ENCODE measurements around the gene ADGRG1.

Gene ADGRG1

GRCh38 chr16:57617604-57618111, 10.8 kb upstream of the ADGRG1 start:
- Histone ChIP-seq H3K4me1 (ENCODE audit: control insufficient read depth, insufficient read depth, low read length) (no peaks in the 10 kb centered on the region), H3K27ac (ENCODE audit: low read depth, low read length) (no peak overlapping the region)

GRCh38 chr16:57618296-57619132, 9.9 kb upstream of the ADGRG1 start:
- Histone ChIP-seq H3K9ac (ENCODE audit: low read length) (no peak overlapping the region), H3K27ac (ENCODE audit: low read depth, low read length) (no peak overlapping the region), H3K36me3 (ENCODE audit: control insufficient read depth, insufficient read depth, low read length) (no peaks in the 10 kb centered on the region), H3K27me3 (ENCODE audit: control insufficient read depth, insufficient read depth, low read length) (no peaks in the 10 kb centered on the region), H3K4me3 (ENCODE audit: low read length) (no peak overlapping the region), H3K4me1 (ENCODE audit: control insufficient read depth, insufficient read depth, low read length) (no peaks in the 10 kb centered on the region)

More at GRCh38 chr16:57617604-57618111, 10.8 kb upstream of the ADGRG1 start:
- no peak overlapping the region for H3K9ac ChIP-seq (ENCODE audit: low read length)
- no peaks in the 10 kb centered on the region for H3K36me3 ChIP-seq (ENCODE audit: control insufficient read depth, insufficient read depth, low read length)
- no peak overlapping the region for H3K4me3 ChIP-seq (ENCODE audit: low read length)
- H3K27me3 ChIP-seq (ENCODE audit: control insufficient read depth, insufficient read depth, low read length), result no peaks in the 10 kb centered on the region

- Histone ChIP-seq H3K9ac (ENCODE audit: low read length) (no peak overlapping the region), H3K27ac (ENCODE audit: low read depth, low read length) (no peak overlapping the region), H3K4me3 (ENCODE audit: low read length) (no peak overlapping the region), H3K4me1 (ENCODE audit: control insufficient read depth, insufficient read depth, low read length) (no peaks in the 10 kb centered on the region), H3K27me3 (ENCODE audit: control insufficient read depth, insufficient read depth, low read length) (no peaks in the 10 kb centered on the region), H3K36me3 (ENCODE audit: control insufficient read depth, insufficient read depth, low read length) (no peaks in the 10 kb centered on the region)
Measured at GRCh38 chr16:57619133-57619605, 9.3 kb upstream of the ADGRG1 start.

- Histone ChIP-seq H3K9ac (ENCODE audit: low read length) (no peak overlapping the region), H3K4me3 (ENCODE audit: low read length) (peak overlapping the region; percentile 58), H3K27me3 (ENCODE audit: control insufficient read depth, insufficient read depth, low read length) (no peaks in the 10 kb centered on the region), H3K27ac (ENCODE audit: low read depth, low read length) (no peak overlapping the region), H3K4me1 (ENCODE audit: control insufficient read depth, insufficient read depth, low read length) (no peaks in the 10 kb centered on the region), H3K36me3 (ENCODE audit: control insufficient read depth, insufficient read depth, low read length) (no peaks in the 10 kb centered on the region)
Measured at GRCh38 chr16:57619606-57620334, 8.7 kb upstream of the ADGRG1 start.

GRCh38 chr16:57620335-57621231, 7.8 kb upstream of the ADGRG1 start:
- peak overlapping the region; percentile 58 for H3K4me3 ChIP-seq (ENCODE audit: low read length)
- H3K4me1 ChIP-seq (ENCODE audit: control insufficient read depth, insufficient read depth, low read length), result no peaks in the 10 kb centered on the region
- H3K27me3 ChIP-seq (ENCODE audit: control insufficient read depth, insufficient read depth, low read length), result no peaks in the 10 kb centered on the region
- H3K9ac ChIP-seq (ENCODE audit: low read length), result no peak overlapping the region
- H3K27ac ChIP-seq (ENCODE audit: low read depth, low read length), result no peak overlapping the region
- H3K36me3 ChIP-seq (ENCODE audit: control insufficient read depth, insufficient read depth, low read length), result no peaks in the 10 kb centered on the region

GRCh38 chr16:57621521-57622271, 6.7 kb upstream of the ADGRG1 start:
- H3K27ac ChIP-seq (ENCODE audit: low read depth, low read length), result no peak overlapping the region
- H3K36me3 ChIP-seq (ENCODE audit: control insufficient read depth, insufficient read depth, low read length), result no peaks in the 10 kb centered on the region
- no peaks in the 10 kb centered on the region for H3K27me3 ChIP-seq (ENCODE audit: control insufficient read depth, insufficient read depth, low read length)
- H3K4me3 ChIP-seq (ENCODE audit: low read length), result peak overlapping the region; percentile 7
- H3K9ac ChIP-seq (ENCODE audit: low read length), result no peak overlapping the region
- H3K4me1 ChIP-seq (ENCODE audit: control insufficient read depth, insufficient read depth, low read length), result no peaks in the 10 kb centered on the region

- Histone ChIP-seq H3K4me3 (ENCODE audit: low read length) (no peak overlapping the region), H3K4me1 (ENCODE audit: control insufficient read depth, insufficient read depth, low read length) (no peaks in the 10 kb centered on the region), H3K36me3 (ENCODE audit: control insufficient read depth, insufficient read depth, low read length) (no peaks in the 10 kb centered on the region), H3K9ac (ENCODE audit: low read length) (no peak overlapping the region), H3K27me3 (ENCODE audit: control insufficient read depth, insufficient read depth, low read length) (no peaks in the 10 kb centered on the region), H3K27ac (ENCODE audit: low read depth, low read length) (no peak overlapping the region)
Measured at GRCh38 chr16:57622361-57623250, 5.8 kb upstream of the ADGRG1 start.

GRCh38 chr16:57623251-57624043, 5.0 kb upstream of the ADGRG1 start:
- H3K4me1 ChIP-seq (ENCODE audit: control insufficient read depth, insufficient read depth, low read length), result peaks cover 1% of the 10 kb centered on the region
- H3K9ac ChIP-seq (ENCODE audit: low read length), result no peak overlapping the region

GRCh38 chr16:57624044-57624688, 4.3 kb upstream of the ADGRG1 start:
- Histone ChIP-seq H3K36me3 (ENCODE audit: control insufficient read depth, insufficient read depth, low read length) (no peaks in the 10 kb centered on the region), H3K27ac (ENCODE audit: low read depth, low read length) (no peak overlapping the region), H3K4me3 (ENCODE audit: low read length) (no peak overlapping the region), H3K4me1 (ENCODE audit: control insufficient read depth, insufficient read depth, low read length) (peaks cover 2% of the 10 kb centered on the region), H3K27me3 (ENCODE audit: control insufficient read depth, insufficient read depth, low read length) (peaks cover 8% of the 10 kb centered on the region), H3K9ac (ENCODE audit: low read length) (no peak overlapping the region)

More at GRCh38 chr16:57623251-57624043, 5.0 kb upstream of the ADGRG1 start:
- Histone ChIP-seq H3K27ac (ENCODE audit: low read depth, low read length) (no peak overlapping the region), H3K36me3 (ENCODE audit: control insufficient read depth, insufficient read depth, low read length) (no peaks in the 10 kb centered on the region), H3K4me3 (ENCODE audit: low read length) (no peak overlapping the region), H3K27me3 (ENCODE audit: control insufficient read depth, insufficient read depth, low read length) (peaks cover 3% of the 10 kb centered on the region)

Measured in rectal smooth muscle tissue (tissue), 1 donor.